GF-D8 (cell line): ENCODE measurements around the gene KRTAP4-16.
"Not testable (repeated sequence)": the region's sequence is repeated elsewhere in the genome, so short reads cannot be mapped to it uniquely, and the experiment has no call there.

ENCODE experiments used
- DNase-seq: peaks from one replicate; lab custom pipeline; 2025; lab: John Stamatoyannopoulos, UW

The KRTAP4-16 gene

DNA sequence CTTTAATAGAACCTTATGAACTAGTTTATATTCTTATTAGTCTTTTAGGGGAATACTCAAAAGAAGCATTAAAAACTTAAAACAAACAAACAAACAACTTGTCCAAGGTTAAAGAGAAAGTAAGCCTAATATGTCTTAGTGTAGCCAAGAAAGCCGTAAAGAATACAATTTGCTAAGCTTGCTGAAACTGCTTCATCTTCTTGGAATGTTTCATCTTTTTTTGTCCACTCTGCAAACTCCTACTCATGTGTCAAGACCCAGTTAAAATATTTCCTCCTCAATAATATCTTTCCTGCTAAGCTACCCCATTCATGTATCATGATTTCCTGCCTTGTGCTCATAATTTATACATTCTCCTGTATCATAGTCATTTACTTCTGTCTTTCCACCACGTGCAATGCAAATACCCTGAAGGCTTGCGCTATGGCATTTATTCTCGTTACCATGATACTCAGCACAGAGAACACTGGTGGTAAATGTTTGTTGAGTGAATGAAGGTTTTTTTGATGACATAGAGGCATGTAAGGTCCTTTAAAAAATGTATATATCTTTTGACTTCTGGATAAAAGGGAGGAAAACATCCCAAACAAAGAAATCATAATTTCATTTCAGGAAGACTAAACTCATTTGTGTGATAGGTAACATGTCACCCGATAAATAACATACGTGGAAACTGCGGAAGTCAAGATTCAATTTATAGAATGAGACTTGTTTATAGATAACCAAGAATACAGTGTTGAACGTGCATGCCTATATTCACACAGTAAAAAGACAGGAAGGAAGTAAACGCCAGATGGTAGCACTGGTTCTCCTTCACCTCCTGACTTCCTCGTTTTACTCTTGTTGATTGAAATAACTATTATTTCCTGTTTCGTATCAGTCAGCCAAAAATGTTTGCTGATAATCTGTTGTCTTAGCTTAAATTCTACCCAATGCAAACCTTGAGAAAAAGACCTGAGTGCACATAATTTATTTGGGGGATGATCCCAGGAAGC is 18.0 kb upstream of the KRTAP4-16 start:
- not testable (repeated sequence) for DNase-seq

GRCh38 chr17:41118721-41119120 is 16.7 kb upstream of the KRTAP4-16 start:
- no peak for DNase-seq

DNA sequence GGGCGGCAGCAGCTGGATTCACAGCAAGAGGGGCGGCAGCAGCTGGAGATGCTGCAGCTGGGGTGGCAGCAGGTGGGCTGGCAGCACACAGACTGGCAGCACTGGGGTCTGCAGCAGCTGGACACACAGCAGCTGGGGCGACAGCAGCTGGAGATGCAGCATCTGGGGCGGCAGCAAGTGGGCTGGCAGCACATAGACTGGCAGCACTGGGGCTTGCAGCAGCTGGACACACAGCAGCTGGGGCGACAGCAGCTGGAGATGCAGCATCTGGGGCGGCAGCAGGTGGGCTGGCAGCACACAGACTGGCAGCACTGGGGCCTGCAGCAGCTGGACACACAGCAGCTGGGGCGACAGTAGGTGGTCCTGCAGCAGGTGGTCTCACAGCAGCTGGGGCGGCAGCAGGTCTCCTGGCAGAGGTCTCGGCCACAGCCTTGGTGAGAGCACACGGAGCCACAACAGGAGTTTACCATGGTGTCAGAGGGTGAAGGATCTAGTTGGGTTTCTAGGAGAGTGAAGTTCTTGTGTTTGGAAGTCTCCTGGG is 15.9 kb upstream of the KRTAP4-16 start, which contains the start of gene KRTAP4-11:
Gene KRTAP4-11, minus strand, starts transcription at position 528 of the 541 bp plus-strand sequence. Its CDS starts 58 bp downstream, at position 470.
- DNase-seq: not testable (repeated sequence)

GRCh38 chr17:41116297-41116696 is 14.3 kb upstream of the KRTAP4-16 start:
- DNase-seq: no peak

GRCh38 chr17:41111151-41111885 is 9.3 kb upstream of the KRTAP4-16 start:
- no peak for DNase-seq

DNA sequence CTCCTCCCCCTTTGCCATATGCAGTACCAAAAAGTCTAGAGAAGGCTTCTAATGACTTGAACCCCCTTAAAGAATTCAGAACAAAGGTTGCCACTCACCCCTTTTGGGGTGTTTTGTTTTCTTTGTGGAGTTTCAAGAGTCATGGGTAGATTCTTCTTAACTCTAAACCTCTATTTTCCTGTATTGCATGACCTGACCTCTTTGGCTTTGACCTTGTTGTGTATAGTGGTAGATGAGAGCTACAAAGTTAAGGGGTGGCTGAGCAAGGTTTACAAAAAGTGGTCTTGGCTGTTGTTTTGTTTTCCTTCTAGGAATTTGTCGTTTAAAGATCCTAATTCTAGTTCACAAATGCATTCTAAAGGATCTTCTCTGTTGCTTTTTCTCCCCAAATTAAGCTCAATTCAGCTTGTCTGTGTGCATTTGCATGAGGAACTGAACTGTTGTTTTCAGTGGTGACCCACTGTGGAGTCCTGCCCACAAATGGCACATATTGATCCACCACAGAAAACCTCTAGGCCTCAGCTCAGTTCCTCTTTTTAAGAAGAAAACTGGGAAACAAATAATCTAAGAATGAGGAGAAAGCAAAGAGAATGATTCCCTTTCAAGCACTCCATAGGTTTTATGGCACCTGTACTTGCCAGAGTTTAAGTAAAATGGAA is 6.8 kb upstream of the KRTAP4-16 start:
- not testable (repeated sequence) for DNase-seq

DNA sequence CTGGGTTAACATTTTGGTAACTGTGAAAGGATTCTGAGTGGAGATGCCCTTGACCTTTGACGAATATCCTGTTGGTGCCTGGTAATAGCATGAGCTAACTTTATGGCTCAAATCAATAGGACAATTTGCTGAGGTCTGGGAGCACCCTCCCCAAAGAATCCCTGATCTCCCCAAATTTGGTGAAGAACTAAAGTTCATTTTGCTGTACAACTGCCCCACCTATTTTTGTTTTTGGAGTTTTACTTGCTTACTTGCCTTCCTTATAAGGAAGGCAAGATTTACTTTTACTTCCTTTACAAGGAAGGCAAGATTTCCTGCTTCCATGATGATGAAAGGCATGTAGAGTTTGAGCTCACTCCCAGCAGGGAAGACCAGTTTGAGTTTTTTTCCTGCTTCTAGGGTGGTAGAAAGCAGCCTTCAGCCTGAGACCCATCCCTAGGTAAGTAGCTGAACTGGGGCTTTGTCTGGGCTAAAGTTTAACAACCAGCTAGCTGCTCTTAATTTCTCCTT is 6.0 kb upstream of the KRTAP4-16 start:
- DNase-seq: no peak

GRCh38 chr17:41105347-41105746 is 3.3 kb upstream of the KRTAP4-16 start, which contains the start of gene KRTAP4-9:
TSS of gene KRTAP4-9 (plus strand) at chr17:41105389. CDS start at chr17:41105389, 0 bp downstream.
- DNase-seq: not testable (repeated sequence)

DNA sequence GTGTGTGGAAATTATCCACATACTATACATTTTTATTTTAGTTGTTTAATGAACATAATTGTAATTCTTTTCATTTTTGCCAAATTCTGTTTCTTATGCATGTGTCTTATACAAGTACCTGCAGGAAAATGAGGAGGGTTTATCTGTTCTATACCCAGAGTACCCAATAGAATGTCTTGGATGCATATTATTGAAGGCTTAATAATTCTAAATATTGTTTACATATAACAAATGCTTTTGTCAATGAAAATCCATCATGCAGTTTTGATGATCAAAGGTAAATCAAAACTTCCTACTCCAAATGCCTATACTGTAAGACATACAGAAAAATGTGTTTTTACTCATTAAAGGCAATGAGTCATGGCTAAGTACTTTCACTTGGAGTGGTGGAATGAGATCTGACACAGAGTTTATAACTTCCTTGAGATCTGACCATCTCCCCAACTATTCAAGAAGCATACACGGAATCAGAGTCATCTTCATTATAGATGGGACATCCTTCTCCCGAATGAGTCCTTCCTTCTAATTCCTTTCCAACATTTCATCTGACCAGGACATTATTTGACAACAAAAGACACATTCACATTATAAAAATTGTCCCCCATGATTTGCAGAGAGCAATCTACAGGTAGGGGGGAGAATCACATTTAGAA is 2.5 kb upstream of the KRTAP4-16 start:
- not testable (repeated sequence) for DNase-seq

- DNase-seq: no peak
Measured at GRCh38 chr17:41103896-41104295, 1.9 kb upstream of the KRTAP4-16 start.

- DNase-seq: not testable (repeated sequence)
Measured at GRCh38 chr17:41099682-41100480, 2.1 kb downstream of the KRTAP4-16 start.

GRCh38 chr17:41098481-41098880 is 3.5 kb downstream of the KRTAP4-16 start:
- no peak for DNase-seq

- DNase-seq: no peak
Measured at GRCh38 chr17:41098042-41098441, 4.0 kb downstream of the KRTAP4-16 start, which contains the start of gene KRTAP4-8. TSS of gene KRTAP4-8 (minus strand) at chr17:41098142. CDS start at chr17:41098084, 58 bp downstream.

DNA sequence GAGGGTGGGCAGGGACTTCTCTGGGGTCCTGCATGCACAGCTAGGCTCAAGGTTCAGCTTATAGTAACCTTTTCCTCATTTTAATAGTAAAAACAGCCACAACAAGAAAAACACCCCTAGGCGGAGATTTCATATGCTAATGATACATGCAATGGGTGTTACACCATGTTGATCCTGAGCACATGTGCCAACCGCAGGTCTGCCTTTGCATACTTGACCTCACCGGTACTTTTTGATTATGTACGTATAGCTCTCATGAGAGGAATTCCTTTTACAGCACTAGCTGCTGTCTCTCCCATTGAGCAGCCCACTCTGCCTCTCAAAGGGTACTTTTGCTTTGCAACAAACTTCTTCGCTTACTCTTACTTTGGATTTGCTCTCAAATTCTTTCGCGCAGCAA is 6.0 kb downstream of the KRTAP4-16 start:
- DNase-seq: no peak

GRCh38 chr17:41088760-41089352 is 13.2 kb downstream of the KRTAP4-16 start:
- DNase-seq: not testable (repeated sequence)

DNA sequence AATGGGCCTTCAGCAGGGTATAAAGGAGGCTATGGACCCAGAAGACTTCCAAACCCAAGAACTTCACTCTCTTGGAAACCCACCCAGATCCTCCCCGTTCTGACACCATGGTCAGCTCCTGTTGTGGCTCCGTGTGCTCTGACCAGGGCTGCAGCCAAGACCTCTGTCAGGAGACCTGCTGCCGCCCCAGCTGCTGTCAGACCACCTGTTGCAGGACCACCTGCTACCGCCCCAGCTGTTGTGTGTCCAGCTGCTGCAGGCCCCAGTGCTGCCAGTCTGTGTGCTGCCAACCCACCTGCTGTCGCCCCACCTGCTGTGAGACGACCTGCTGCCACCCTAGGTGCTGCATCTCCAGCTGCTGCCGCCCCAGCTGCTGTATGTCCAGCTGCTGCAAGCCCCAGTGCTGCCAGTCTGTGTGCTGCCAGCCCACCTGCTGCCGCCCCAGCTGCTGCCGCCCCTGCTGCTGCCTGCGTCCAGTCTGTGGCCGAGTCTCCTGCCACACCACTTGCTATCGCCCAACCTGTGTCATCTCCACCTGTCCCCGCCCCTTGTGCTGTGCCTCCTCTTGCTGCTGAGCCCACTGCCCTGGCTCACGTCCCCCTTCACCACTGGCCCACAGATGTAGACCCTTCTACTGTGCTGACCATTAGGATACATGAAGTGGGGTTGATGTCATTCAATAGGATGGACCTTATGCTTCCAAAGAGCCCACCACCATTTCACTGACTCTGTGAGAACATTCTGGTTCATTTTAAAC is 17.7 kb downstream of the KRTAP4-16 start, which contains the start of gene KRTAP4-7:
Gene KRTAP4-7, plus strand, starts transcription at position 51 of the 757 bp plus-strand sequence. Its CDS starts 57 bp downstream, at position 108.
- not testable (repeated sequence) for DNase-seq

- not testable (repeated sequence) for DNase-seq
Measured at GRCh38 chr17:41083427-41083826, 18.6 kb downstream of the KRTAP4-16 start.

DNA sequence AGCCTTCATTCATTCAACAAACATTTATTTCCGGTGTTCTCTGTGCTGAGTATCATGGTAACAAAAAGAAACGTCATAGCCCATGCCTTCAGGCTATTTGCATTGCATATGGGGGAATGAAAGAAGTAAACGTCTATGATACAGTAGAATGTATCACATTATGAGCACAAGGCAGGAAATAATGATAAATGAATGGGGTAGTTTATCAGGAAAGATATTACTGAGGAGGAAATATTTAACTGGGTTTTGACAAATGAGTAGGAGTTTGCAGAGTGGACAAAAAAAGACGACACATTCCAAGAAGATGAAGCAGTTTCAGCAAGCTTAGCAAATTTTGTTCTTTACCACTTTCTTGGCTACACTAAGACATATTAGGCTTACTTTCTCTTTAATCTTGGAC is 19.4 kb downstream of the KRTAP4-16 start:
- DNase-seq: no peak

GRCh38 chr17:41076788-41077187 is 25.2 kb downstream of the KRTAP4-16 start:
- no peak for DNase-seq
